ENCODE results near the gene NF1.

The NF1 gene

GRCh38 chr17:31394544-31394943, 299.8 kb downstream of the NF1 start:
- in situ Hi-C loops (cut with MboI; ENCODE audit: low sequenced_read_pairs), result no loop called here

- in situ Hi-C loops (cut with MboI; ENCODE audit: low sequenced_read_pairs), result no loop called here
These were observed 302.6 kb downstream of the NF1 start for GRCh38 chr17:31397256-31397939.

- in situ Hi-C loops (cut with MboI; ENCODE audit: low sequenced_read_pairs), result no loop called here
These were observed 303.9 kb downstream of the NF1 start for GRCh38 chr17:31398381-31399311.

GRCh38 chr17:31400481-31400950, 305.7 kb downstream of the NF1 start:
- in situ Hi-C loops (cut with MboI; ENCODE audit: low sequenced_read_pairs), result no loop called here

- in situ Hi-C loops (cut with MboI; ENCODE audit: low sequenced_read_pairs), result no loop called here
These were observed 306.9 kb downstream of the NF1 start for GRCh38 chr17:31401456-31402254.

- in situ Hi-C loops (cut with MboI; ENCODE audit: low sequenced_read_pairs), result no loop called here
These were observed 309.5 kb downstream of the NF1 start for GRCh38 chr17:31404028-31404949.

GRCh38 chr17:31405890-31406371, 311.2 kb downstream of the NF1 start:
- in situ Hi-C loops (cut with MboI; ENCODE audit: low sequenced_read_pairs), result no loop called here

GRCh38 chr17:31408586-31408985, 313.8 kb downstream of the NF1 start:
- in situ Hi-C loops (cut with MboI; ENCODE audit: low sequenced_read_pairs), result no loop called here

GRCh38 chr17:31411707-31412285, 317.0 kb downstream of the NF1 start:
- in situ Hi-C loops (cut with MboI; ENCODE audit: low sequenced_read_pairs), result no loop called here

- in situ Hi-C loops (cut with MboI; ENCODE audit: low sequenced_read_pairs), result no loop called here
These were observed 317.7 kb downstream of the NF1 start for GRCh38 chr17:31412511-31412910.

- in situ Hi-C loops (cut with MboI; ENCODE audit: low sequenced_read_pairs), result no loop called here
These were observed 318.5 kb downstream of the NF1 start for GRCh38 chr17:31413081-31413799.

- in situ Hi-C loops (cut with MboI; ENCODE audit: low sequenced_read_pairs), result no loop called here
These were observed 319.2 kb downstream of the NF1 start for GRCh38 chr17:31413874-31414549.

GRCh38 chr17:31414550-31414918, 319.8 kb downstream of the NF1 start:
- in situ Hi-C loops (cut with MboI; ENCODE audit: low sequenced_read_pairs), result no loop called here

- in situ Hi-C loops (cut with MboI; ENCODE audit: low sequenced_read_pairs), result no loop called here
These were observed 320.3 kb downstream of the NF1 start for GRCh38 chr17:31415004-31415454.

GRCh38 chr17:31415640-31416502, 321.1 kb downstream of the NF1 start:
- in situ Hi-C loops (cut with MboI; ENCODE audit: low sequenced_read_pairs), result no loop called here

- in situ Hi-C loops (cut with MboI; ENCODE audit: low sequenced_read_pairs), result no loop called here
These were observed 321.7 kb downstream of the NF1 start for GRCh38 chr17:31416503-31416923.

GRCh38 chr17:31417051-31417792, 322.4 kb downstream of the NF1 start:
- in situ Hi-C loops (cut with MboI; ENCODE audit: low sequenced_read_pairs), result no loop called here
